Smooth muscle cell (in vitro differentiated cells): ENCODE data around the gene IDUA. TPM values are rescaled to one million over a fixed set of nuclear protein-coding genes. Genes with fewer than 3 reads are reported as not detected.

Source experiments
- DNase-seq: peaks from one replicate; lab custom pipeline; 2025; ENCODE audit not compliant: unreplicated experiment; lab: John Stamatoyannopoulos, UW
- H2AFZ ChIP-seq: fragments of 200-600 bp; sonication (generic); 2 replicates; pipeline ENCODE4 v1.6.0; 2016; ENCODE audit warnings: antibody characterized with exemption, low read depth, mild to moderate bottlenecking
- H3F3A ChIP-seq: fragments of 200-600 bp; sonication (generic); 2 replicates; pipeline ENCODE4 v1.6.0; 2017; ENCODE audit warnings: antibody characterized with exemption, low read depth
- H3K27ac ChIP-seq: fragments of 200-600 bp; sonication (generic); 2 replicates; pipeline ENCODE4 v1.5.1; 2016; ENCODE audit warnings: low read depth, mild to moderate bottlenecking
- H3K27me3 ChIP-seq: fragments of 200-600 bp; sonication (generic); 2 replicates; pipeline ENCODE4 v1.6.1; 2016; ENCODE audit warnings: low read depth, mild to moderate bottlenecking
- H3K36me3 ChIP-seq: fragments of 200-600 bp; sonication (generic); 2 replicates; pipeline ENCODE4 v1.5.1; 2016; ENCODE audit warnings: low read depth
- H3K4me1 ChIP-seq: fragments of 200-600 bp; sonication (generic); 2 replicates; pipeline ENCODE4 v1.5.1; 2016; ENCODE audit warnings: low read depth
- H3K4me2 ChIP-seq: fragments of 200-600 bp; sonication (generic); 2 replicates; pipeline ENCODE4 v1.6.0; 2016; ENCODE audit warnings: mild to moderate bottlenecking
- H3K4me3 ChIP-seq: fragments of 200-600 bp; sonication (generic); 2 replicates; pipeline ENCODE4 v1.5.1; 2016; ENCODE audit warnings: mild to moderate bottlenecking
- H3K79me2 ChIP-seq: fragments of 200-600 bp; sonication (generic); 2 replicates; pipeline ENCODE4 v1.6.0; 2016; ENCODE audit warnings: low read depth, mild to moderate bottlenecking
- H3K9ac ChIP-seq: fragments of 200-600 bp; sonication (generic); 2 replicates; pipeline ENCODE4 v1.6.0; 2016; ENCODE audit warnings: low read depth
- H3K9me3 ChIP-seq: fragments of 200-600 bp; sonication (generic); replicated peaks from 2 replicates; pipeline ENCODE4 v1.5.1; 2016; ENCODE audit warnings: low read depth
- H4K20me1 ChIP-seq: fragments of 200-600 bp; sonication (generic); 2 replicates; pipeline ENCODE4 v1.6.0; 2016; ENCODE audit warnings: low read depth
- WGBS: methylation state at CpG from one replicate; pipeline ENCODE4 v1.1.7; 2016; ENCODE audit warnings: low lambda C conversion rate; 5-methylcytosine and 5-hydroxymethylcytosine counted together
- polyA plus RNA-seq: library from polyadenylated mRNA; unstranded; fragments of >200 nt; fragmentation: Nextera tagmentation; extraction: Ambion mirVana; gene quantifications from 2 replicates; pipeline ENCODE4 v1.2.1, GENCODE V29; 2016
- total RNA-seq: library from RNA; depleted of rRNA; stranded (reverse); fragments of >200 nt; gene quantifications from 2 replicates; pipeline ENCODE4 v1.2.3, GENCODE V29; 2014
- TF ChIP-seq, protein P1 (sequence below): fragments of 200-600 bp; sonication (generic); IDR thresholded peaks from 2 replicates; pipeline ENCODE4 v1.5.1; 2017; ENCODE audit warnings: borderline replicate concordance, mild to moderate bottlenecking, antibody characterized with exemption; ENCODE audit not compliant: insufficient read depth, poor library complexity, severe bottlenecking

Gene IDUA
- total and polyA plus RNA-seq, 2 experiments from 2014 or later = 6.3 to 49.9 TPM

GRCh38 chr4:956531-957230 is 30.2 kb upstream of the IDUA start:
- TF ChIP-seq, protein P1, sequence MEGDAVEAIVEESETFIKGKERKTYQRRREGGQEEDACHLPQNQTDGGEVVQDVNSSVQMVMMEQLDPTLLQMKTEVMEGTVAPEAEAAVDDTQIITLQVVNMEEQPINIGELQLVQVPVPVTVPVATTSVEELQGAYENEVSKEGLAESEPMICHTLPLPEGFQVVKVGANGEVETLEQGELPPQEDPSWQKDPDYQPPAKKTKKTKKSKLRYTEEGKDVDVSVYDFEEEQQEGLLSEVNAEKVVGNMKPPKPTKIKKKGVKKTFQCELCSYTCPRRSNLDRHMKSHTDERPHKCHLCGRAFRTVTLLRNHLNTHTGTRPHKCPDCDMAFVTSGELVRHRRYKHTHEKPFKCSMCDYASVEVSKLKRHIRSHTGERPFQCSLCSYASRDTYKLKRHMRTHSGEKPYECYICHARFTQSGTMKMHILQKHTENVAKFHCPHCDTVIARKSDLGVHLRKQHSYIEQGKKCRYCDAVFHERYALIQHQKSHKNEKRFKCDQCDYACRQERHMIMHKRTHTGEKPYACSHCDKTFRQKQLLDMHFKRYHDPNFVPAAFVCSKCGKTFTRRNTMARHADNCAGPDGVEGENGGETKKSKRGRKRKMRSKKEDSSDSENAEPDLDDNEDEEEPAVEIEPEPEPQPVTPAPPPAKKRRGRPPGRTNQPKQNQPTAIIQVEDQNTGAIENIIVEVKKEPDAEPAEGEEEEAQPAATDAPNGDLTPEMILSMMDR = no peak
- Histone ChIP-seq H3K9ac (no peak overlapping the region), H3K36me3 (no peaks in the 10 kb centered on the region), H3K27me3 (no peaks in the 10 kb centered on the region), H3F3A (no peaks in the 10 kb centered on the region), H3K4me1 (no peaks in the 10 kb centered on the region), H3K27ac (no peak overlapping the region), H4K20me1 (no peaks in the 10 kb centered on the region), H3K79me2 (no peaks in the 10 kb centered on the region), H2AFZ (no peak overlapping the region), H3K4me2 (no peak overlapping the region), H3K4me3 (no peak overlapping the region), H3K9me3 (no peaks in the 10 kb centered on the region)
- no peak for DNase-seq
- WGBS = 88% methylated on average over 14 of the region's 14 CpGs

- Histone ChIP-seq H4K20me1 (no peaks in the 10 kb centered on the region), H3K4me1 (no peaks in the 10 kb centered on the region), H3K27ac (no peak overlapping the region), H3K36me3 (no peaks in the 10 kb centered on the region), H3K4me2 (no peak overlapping the region), H3K27me3 (no peaks in the 10 kb centered on the region), H3K4me3 (no peak overlapping the region), H3K79me2 (no peaks in the 10 kb centered on the region), H2AFZ (no peak overlapping the region), H3K9me3 (no peaks in the 10 kb centered on the region), H3F3A (no peaks in the 10 kb centered on the region), H3K9ac (no peak overlapping the region)
- TF ChIP-seq, protein P1 = no peak
- 90% methylated on average over 7 of the region's 8 CpGs for WGBS
- DNase-seq = no peak
Observed at GRCh38 chr4:957231-957580, 29.6 kb upstream of the IDUA start.

- Histone ChIP-seq H3K27me3 (no peaks in the 10 kb centered on the region), H2AFZ (no peak overlapping the region), H3K4me3 (no peak overlapping the region), H3K9ac (no peak overlapping the region), H3K36me3 (no peaks in the 10 kb centered on the region), H3K79me2 (no peaks in the 10 kb centered on the region), H3K4me1 (no peaks in the 10 kb centered on the region), H3F3A (no peaks in the 10 kb centered on the region), H3K9me3 (no peaks in the 10 kb centered on the region), H3K27ac (no peak overlapping the region), H3K4me2 (no peak overlapping the region), H4K20me1 (no peaks in the 10 kb centered on the region)
- TF ChIP-seq, protein P1 = no peak
- 96% methylated on average over 45 of the region's 45 CpGs for WGBS
- DNase-seq = no peak
Observed at GRCh38 chr4:957581-958313, 29.1 kb upstream of the IDUA start.
